ENCODE results near the gene TRA2A.
"Not testable (repeated sequence)": the region's sequence is repeated elsewhere in the genome, so short reads cannot be mapped to it uniquely, and the experiment has no call there.

DNA sequence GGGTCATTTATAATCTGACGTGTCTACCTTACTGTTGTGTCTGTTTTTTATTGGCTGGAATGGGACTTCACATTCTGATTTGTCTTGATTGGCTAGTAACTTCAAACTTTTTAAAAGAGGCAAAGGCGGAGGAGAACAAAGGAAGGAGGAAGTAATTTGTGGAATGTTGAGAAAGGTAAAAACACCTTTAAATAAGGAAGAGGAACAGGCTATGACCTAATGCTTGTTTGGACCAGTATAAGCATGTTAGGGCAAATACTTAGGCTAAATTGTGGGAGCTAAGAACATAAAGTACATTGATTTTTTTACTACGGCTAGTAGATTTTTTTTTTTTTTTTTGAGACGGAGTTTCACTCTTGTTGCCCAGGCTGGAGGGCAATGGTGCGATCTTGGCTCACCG is 18.0 kb downstream of the TRA2A start:
- TF ChIP-seq, protein P1, sequence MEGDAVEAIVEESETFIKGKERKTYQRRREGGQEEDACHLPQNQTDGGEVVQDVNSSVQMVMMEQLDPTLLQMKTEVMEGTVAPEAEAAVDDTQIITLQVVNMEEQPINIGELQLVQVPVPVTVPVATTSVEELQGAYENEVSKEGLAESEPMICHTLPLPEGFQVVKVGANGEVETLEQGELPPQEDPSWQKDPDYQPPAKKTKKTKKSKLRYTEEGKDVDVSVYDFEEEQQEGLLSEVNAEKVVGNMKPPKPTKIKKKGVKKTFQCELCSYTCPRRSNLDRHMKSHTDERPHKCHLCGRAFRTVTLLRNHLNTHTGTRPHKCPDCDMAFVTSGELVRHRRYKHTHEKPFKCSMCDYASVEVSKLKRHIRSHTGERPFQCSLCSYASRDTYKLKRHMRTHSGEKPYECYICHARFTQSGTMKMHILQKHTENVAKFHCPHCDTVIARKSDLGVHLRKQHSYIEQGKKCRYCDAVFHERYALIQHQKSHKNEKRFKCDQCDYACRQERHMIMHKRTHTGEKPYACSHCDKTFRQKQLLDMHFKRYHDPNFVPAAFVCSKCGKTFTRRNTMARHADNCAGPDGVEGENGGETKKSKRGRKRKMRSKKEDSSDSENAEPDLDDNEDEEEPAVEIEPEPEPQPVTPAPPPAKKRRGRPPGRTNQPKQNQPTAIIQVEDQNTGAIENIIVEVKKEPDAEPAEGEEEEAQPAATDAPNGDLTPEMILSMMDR (conservative IDR thresholded peaks at IDR 0.05), result not testable (repeated sequence)
- not testable (repeated sequence) for TF ChIP-seq EZH2 (IDR thresholded peaks at IDR 0.05; ENCODE audit: low read depth)

All from PC-9 (cell line).